DND-41 (cell line): ENCODE measurements around the gene SLC16A12.

Experiments used
- CTCF ChIP-seq: IDR thresholded peaks from 2 replicates; pipeline ENCODE4 v1.5.1; 2012; ENCODE audit warnings: borderline replicate concordance, low read length, moderate library complexity, mild to moderate bottlenecking; ENCODE audit not compliant: poor library complexity, severe bottlenecking; ENCODE audit errors: extremely low read depth
- EZH2 ChIP-seq: IDR thresholded peaks from 3 replicates; pipeline ENCODE4 v1.6.1; 2012; ENCODE audit warnings: borderline replicate concordance, low read depth, mild to moderate bottlenecking, moderate library complexity, low read length, inconsistent platforms; ENCODE audit not compliant: severe bottlenecking

GRCh38 chr10:89440226-89441009 is 95.0 kb downstream of the SLC16A12 start:
- no peak for TF ChIP-seq CTCF
- TF ChIP-seq EZH2 = no peak
